NCI-H1436 (cell line): ENCODE measurements around the gene LTBP3.
"Not testable (repeated sequence)": the region's sequence is repeated elsewhere in the genome, so short reads cannot be mapped to it uniquely, and the experiment has no call there.

ENCODE experiments used
- DNase-seq: peaks from one replicate; lab custom pipeline; 2025; lab: John Stamatoyannopoulos, UW

Gene LTBP3

DNA sequence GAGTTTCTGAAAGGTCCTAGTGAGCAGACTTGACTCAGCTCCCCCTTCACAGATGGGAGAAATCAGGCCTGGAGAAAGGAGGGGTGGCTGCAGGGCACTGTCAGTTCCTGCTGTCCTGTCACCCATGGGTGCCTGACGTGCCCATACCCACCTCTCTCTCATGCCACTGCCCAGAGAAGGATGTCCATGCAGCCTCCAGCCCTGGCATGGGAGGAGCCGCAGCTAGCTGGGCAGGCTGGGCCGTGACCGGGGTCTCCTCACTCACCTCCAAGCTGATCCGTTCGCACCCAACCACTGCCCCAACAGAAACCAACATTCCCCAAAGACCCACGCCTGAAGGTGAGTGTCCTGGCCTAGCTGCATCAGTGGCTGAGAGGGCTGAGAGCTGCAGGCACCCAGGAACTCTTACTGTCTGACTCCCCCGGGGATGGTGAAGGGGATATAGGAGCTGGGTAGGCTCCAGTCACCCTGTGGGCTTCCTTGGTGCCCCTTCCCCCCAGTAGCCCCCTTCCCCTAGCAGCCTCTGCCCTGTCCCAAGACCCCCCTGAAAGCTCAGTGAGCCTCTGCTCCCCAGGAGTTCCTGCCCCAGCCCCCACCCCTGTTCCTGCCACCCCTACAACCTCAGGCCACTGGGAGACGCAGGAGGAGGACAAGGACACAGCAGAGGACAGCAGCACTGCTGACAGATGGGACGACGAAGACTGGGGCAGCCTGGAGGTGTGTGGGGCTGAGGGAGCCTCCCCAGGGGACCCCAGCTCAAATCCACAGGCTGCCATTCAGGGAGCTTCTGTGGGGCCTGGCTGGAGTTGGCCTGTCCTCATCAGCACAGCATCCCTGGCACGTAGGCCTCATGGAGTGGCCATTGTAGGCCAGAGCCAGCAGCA, 21.5 kb downstream of the LTBP3 start:
- no peak for DNase-seq

DNA sequence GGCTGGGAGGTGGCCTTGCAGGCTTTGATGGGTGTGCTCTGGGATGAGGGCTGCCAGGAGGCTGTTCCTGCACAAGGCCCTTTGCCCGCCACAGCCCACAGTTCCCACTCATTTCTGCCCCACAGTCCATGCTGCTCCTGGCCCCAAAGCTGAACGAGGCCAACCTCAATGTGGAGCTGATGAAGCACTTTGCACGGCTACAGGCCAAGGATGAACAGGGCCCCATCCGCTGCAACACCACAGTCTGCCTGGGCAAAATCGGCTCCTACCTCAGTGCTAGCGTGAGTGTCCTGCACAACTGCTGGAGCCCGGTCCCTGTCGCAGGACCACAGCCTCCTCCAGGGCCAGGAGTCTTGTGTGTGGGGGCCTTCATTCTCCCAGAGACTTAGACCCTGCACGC, 23.1 kb downstream of the LTBP3 start:
- no peak for DNase-seq

DNA sequence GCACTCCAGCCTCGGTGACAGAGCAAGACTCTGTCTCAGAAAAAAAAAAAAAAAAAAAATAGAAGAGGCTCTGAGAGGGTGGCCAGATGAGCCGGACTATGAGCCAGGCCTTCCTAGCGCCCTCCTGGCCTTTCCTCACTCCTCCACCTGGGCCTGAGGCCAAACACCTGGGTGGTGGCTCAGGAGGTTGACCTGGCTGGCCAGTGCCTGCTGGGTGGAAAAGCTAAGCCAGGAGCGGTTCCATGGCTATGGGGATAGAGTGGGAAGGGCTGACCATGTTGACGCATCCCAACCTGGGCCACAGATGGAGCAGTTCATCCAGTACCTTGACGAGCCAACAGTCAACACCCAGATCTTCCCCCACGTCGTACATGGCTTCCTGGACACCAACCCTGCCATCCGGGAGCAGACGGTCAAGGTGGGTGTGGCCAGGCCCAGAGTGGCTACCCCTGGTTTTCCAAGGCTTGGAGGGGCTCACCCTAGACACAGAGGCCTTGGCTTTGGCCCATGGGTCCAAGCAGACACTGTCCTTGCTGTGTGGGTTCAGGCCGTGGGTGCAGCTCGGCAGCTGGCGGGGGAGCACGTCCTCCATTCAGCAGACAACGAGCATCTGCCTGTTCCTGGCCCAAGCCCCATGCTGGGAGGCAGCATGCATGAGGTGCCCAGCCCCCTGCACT, 25.6 kb downstream of the LTBP3 start:
- no peak for DNase-seq

DNA sequence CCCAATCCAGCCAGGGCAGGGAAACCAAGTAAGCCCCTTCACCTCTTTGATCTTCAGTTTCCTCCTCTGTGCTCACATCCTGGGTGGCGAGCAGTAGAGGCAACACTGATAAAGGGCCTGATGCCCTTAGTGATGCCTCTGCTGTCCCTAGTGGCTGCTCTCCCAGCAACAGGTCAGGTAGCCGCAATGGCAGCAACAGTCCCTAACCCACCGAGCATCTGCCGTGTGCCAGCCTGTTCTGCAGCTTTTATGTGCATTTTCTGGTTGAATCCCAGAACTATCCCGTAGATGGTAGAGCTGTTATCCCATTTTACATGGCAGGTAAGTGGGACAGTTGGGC, 28.0 kb downstream of the LTBP3 start:
- DNase-seq, result no peak

DNA sequence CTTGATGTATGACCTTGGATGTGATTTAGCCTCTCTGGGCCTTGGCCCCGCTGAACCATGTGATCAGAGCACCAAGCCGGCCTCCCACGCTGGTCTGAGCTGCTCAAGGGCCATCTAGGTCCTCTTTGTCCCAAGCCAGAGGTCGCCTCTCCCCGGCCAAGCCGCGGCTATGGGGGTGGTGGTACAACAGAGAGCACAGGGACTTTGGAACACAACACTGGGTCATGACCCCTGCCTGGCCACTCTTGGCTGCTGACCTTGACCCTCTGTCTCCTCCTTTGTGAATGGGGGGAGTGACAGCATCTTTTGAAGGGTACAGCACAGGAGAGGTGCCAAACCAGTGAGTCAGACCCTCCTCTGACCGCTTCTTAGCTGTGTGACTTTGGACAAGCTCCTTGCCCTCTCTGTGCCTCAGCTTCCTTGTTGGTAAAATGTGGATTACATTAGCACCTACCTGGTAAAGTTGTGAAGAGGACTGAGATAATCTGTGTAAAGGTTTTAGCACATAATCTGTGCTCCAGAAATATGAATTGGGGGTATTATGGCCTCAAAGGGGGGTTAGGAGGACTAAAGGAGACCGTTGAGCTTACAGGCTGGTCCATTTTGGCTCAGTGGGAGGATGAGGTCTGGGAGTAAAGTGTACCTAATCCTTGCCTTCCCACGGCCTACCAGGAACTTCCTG, 28.5 kb downstream of the LTBP3 start:
- no peak for DNase-seq

DNA sequence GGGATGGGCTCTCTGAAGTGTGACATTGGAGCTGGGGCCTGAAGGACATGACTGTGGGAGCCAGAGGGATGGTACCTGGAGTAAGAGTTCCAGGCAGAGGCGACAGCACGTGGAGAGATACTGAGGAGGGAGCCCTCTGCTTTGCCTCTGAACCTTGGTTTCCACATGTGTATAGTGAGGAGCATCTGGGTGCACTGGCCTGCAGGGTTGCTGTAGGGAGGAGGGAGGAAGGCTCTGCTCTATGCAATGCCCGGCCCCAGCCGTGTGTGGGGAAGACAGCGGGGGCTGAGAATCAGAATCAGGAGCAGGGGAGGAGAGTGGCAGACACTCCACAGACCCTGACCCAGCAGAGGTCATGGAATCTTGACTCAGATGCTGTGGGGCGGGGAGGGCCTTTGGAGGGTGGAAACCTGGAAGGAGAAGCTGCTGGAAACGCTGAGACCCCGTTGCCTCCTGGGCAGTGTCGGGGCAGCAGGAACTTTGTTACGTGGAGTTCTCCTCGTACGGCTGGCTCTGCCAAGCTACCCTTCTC, 29.3 kb downstream of the LTBP3 start:
- DNase-seq, result no peak

DNA sequence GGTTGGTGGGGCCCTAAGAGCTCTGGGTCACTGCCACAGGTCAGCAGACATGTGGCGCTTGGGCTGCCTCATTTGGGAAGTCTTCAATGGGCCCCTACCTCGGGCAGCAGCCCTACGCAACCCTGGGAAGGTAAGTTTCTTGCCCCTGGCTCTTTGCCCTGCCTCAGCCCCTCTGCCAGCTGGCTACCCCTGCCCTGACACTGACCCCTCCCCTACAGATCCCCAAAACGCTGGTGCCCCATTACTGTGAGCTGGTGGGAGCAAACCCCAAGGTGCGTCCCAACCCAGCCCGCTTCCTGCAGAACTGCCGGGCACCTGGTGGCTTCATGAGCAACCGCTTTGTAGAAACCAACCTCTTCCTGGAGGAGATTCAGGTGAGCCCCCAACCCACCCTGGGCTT, 31.4 kb downstream of the LTBP3 start:
- no peak for DNase-seq

DNA sequence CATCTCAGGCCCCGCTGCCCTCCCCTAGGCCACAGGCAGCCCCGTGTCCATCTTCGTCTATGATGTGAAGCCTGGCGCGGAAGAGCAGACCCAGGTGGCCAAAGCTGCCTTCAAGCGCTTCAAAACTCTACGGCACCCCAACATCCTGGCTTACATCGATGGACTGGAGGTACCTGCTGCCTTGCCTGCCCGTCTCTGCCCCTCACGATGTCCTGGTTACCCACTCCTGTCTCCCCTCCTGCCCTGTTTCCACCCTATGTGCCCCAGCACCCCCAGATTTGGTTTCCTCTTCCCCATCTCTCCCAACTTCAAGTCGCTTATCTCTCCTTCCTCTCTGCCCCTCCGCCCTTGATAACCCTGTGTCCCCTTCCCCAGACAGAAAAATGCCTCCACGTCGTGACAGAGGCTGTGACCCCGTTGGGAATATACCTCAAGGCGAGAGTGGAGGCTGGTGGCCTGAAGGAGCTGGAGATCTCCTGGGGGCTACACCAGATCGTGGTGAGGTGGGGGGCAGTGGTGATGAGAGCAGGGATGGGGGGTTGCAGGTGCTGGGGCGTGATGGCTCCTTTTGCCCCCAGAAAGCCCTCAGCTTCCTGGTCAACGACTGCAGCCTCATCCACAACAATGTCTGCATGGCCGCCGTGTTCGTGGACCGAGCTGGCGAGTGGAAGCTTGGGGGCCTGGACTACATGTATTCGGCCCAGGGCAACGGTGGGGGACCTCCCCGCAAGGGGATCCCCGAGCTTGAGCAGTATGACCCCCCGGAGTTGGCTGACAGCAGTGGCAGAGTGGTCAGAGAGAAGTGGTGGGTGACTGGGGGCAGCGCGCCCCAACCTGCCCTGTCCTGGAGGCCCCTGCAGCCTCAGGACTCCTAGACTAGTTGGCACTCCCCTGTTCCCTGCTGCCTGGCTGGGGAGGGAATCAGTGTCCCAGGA, 32.3 kb downstream of the LTBP3 start:
- DNase-seq, result no peak

DNA sequence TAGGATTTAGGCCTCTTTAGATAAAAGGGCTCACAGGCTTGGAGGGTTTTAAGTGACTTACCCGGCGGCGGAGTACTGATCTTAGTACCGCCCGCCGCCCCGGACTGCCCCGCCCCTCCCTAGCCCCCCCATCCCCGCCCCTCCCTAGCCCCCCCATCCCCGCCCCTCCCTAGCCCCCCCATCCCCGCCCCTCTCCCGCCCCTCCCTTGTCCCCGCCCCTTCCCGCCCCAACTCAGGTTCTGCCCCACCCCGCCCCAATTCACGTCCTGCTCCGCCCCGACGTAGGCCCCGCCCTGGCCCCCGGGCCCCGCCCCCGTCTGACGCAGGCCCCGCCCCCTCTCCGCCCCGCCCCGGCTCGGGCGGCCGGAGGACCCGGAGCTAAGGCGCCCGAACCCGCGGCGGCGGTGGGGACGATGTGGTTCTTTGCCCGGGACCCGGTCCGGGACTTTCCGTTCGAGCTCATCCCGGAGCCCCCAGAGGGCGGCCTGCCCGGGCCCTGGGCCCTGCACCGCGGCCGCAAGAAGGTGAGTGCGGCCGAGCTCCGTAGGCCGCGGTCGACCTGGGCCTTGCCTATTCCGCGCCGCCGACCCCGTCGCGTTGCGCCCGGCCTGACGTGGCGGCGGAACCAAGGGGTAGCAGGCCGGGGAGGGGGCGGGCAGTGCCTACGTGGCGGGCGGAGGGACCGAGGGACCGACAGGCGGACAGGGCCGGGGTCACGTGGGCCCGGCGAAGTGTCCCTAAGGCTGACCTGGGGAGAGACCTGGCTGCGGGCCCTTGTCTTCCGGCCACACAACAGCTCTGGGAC, 33.2 kb downstream of the LTBP3 start, which contains the start of gene SCYL1:
Gene SCYL1, plus strand, starts transcription at position 343 of the 805 bp plus-strand sequence. Its CDS starts 71 bp downstream, at position 414.
- DNase-seq, result peak; percentile 65

DNA sequence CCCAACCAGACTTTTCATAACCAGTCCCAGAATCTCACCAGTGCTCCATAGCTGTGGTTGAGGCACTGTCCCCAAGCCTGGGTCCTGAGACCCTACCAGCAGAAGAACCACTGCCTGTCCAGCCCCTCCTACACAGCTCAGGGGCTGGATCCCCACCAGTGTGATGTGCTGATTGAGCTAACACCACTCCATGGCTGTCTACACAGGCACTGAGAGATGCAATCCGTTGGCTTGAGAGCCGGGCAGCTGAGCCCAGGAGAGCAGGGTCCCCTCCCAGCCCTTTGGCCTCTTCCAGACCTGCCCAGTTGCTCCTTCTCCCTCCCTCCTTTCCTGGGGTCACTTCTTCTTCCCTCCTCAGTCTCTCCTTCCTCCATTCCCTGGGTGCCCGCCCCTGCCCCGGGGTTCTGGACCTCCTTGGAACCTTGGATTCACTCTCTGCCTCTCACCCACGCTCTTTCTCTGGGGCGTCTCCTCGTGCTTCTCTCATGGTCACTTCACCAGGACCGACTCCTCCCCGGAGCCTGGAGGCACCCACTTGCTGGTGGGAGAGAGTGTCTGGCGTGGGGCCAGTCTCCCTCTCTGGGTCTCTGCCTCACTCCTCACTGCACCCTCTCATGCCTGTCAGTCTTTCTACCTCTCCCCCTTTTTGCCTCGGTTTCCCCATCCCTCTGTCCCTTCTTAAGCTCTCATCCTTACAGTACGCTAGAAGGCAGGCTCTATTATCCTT, 34.0 kb downstream of the LTBP3 start:
- DNase-seq, result peak; percentile 26

DNA sequence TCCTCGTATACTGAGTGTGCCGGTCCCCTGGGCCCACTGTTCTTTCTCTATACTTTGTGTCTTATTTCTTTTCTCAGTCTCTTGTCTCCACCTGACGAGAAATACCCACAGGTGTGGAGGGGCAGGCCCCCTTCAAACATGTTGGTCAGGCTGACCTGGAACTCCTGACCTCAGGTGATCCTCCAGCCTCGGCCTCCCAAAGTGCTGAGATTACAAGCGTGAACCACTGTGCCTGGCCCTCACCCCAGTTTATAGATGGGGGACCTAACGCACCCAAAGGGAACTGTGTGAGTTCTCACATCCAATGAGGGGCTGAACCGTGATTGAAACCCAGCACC, 34.6 kb downstream of the LTBP3 start:
- not testable (repeated sequence) for DNase-seq

DNA sequence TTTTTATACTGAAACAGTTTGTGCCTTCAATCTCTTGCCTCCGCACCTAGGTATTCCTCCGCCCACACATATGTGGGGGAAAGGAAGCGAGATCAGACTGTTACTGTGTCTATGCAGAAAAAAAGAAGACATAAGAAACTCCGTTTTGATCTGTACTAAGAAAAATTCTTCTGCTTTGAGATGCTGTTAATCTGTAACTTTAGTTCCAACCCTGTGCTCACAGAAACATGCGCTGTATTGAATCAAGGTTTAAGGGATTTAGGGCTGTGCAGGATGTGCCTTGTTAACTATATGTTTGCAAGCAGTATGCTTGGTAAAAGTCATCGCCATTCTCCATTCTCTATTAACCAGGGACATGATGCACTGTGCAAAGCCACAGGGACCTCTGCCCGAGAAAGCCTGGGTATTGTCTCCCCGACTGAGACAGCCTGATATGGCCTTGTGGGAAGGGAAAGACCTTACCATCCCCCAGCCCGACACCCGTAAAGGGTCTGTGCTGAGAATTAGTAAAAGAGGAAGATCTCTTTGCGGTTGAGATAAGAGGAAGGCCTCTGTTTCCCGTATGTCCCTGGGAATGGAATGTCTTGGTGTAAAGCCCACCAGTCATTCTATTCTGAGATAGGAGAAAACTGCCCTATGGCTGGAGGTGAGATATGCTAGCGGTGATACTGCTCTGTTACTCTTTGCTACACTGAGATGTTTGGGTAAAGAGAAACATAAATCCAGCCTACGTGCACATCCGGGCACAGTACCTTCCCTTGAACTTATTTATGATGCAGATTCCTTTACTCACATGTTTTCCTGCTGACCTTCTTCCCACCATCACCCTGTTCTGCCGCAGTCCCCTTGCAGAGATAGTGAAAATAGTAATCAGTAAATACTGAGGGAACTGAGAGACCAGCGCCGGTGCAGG, 35.2 kb downstream of the LTBP3 start:
- not testable (repeated sequence) for DNase-seq

DNA sequence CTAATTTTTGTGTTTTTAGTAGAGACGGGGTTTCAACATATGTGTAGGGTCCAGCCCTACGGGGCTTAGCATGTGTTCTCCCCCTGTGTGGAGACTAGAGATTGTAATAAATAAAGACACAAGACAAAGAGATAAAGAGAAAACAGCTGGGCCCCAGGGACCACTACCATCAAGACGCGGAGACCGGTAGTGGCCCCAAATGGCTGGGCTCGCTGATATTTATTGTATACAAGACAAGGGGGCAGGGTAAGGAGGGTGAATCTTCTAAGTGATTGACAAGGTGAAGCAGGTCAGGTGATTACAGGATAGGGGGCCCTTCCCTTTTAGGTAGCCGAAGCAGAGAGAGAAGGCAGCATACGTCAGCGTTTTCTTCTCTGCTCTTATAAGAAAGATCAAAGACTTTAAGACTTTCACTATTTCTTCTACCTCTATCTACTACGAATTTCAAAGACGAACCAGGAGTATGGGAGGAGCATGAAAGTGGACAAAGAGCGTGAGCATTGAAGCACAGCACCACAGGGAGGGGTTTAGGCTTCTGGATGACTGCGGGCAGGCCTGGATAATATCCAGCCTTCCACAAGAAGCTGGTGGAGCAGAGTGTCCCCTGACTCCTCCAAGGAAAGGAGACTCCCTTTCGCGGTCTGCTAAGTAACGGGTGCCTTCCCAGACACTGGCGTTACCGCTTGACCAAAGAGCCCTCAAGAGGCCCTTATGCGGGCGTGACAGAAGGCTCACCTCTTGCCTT, 36.2 kb downstream of the LTBP3 start:
- DNase-seq, result not testable (repeated sequence)

DNA sequence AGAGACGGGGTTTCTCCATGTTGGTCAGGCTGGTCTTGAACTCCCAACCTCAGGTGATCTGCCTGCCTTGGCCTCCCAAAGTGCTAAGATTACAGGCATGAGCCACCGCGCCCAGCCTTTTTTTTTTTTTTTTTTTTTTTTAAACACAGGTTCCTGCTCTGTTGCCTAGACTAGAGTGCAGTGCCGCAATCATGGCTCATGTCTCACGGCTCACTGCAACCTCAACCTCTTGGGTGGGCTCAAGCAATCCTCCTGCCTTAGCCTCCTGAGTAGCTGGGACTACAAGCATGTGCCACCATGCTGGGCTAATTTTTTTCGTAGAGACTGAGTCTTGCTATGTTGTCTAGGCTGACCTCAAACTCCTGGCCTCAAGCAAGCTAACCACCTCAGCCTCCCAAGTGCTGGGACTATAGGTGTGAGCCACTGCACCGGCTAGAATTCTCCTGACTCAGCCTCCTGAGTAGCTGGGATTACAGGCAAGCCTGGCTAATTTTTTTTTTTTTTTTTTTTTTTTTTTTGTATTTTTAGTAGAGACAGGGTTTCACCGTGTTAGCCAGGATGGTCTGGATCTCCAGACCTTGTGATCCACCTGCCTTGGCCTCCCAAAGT, 39.1 kb downstream of the LTBP3 start:
- DNase-seq, result not testable (repeated sequence)

DNA sequence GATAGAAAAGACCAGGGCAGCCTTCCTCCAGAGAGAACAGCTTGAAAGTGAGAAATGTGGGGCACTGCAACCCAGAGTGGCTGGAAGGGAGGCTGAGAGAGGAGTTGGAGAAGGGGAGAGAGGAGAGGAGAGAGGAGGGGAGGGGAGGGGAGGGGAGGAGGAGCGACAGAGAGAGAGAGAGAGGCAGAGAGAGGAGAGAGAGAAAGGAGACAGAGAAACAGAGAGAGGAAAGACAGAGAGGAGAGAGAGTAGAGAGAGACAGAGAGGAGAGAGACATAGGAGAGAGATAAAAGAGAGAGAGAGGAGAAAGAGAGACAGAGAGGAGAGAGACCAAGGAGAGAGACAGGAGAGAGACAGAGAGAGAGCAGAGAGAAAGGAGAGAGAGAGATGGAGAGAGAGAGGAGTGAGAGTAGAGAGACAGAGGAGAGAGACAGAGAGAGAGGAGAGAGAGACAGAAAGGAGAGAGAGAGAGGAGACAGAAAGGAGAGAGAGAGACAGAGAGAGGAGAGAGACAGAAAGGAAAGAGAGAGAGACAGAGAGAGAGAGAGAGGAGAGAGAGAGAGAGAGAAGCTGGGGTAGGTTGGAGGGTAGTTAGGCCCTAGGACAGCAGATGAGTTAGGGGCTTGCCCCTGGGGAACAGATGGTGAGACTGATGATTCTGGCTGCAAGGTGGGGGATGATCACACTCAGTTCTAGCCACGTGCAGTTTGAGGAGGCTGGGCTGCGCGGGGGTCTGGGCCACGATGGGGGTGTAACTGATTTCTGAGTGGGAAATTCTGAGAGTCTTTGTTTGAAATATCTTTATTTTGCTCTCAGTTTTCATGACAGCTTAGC, 41.8 kb downstream of the LTBP3 start:
- no peak for DNase-seq

DNA sequence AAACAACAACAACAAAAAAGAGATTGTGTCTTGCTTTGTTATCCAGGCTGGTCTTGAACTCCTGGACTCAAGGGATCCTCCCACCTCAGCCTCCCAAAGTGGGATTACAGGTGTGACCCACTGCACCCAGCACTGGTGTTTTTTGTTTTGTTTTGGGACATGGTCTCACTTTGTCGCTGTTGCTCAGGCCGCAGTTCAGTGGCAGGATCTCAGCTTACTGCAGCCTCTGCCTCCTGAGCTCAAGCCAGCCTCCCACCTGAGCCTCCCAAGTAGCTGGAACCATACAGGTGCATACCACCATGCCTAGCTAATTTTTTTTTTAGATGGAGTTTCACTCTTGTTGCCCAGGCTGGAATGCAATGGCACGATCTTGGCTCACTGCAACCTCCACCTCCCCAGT, 45.8 kb downstream of the LTBP3 start:
- not testable (repeated sequence) for DNase-seq
